ENCODE data around the gene SLC24A1. TPM values are rescaled to one million over a fixed set of nuclear protein-coding genes. Genes with fewer than 3 reads are reported as not detected.

Gene SLC24A1
- total and polyA plus RNA-seq, 2 of the 4 experiments (the other 2 are of a cell fraction), result 3.6 to 4.9 TPM

DNA sequence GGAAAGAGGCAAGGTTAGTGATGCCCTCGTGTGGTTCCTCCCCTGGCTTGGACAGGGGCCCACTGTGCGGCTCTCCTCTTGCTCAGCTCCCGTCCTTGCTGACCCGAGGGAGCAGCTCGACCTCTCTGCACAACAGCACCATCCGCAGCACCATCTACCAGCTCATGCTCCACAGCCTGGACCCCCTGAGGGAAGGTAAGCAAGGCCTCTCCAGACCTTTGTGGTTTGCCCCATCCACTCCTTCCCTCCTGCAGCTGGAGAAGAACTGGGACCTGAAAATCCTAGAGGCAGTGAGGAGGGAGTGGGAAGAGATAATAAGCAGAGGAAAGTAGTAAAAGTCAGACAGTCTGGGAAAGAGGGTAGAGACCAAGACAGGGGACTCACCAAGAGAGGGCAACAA lies 17.8 kb downstream of the SLC24A1 start:
- no TSS peak for BruUV-seq (replicated peaks)

More for the DNA sequence above, 17.8 kb downstream of the SLC24A1 start:
- H2AFZ ChIP-seq (replicated peaks; ENCODE audit: low read length, poor library complexity), result peak overlapping the region; percentile 26
- intact Hi-C loops (cut with micrococcal nuclease) (loop anchor here (2.0 to 10.0 kb wide), 2 partner anchors 217 to 645 kb away; no protein-coding TSS in a partner anchor), in situ Hi-C loops (cut with MboI; ENCODE audit: low sequenced_read_pairs) (no loop called here), dilution Hi-C loops (cut with HindIII; ENCODE audit: low sequenced_read_pairs, unreplicated experiment) (no loop called here)
- no CpG with 5 or more reads among the region's 6 CpGs for WGBS, 2 experiments (ENCODE audit: extremely low coverage in 2 of 2, insufficient read length in 1 of 2)
- ChIA-PET CTCF (interaction anchor here (0.7 to 1.0 kb wide), 2 partner anchors 152 to 179 kb away, joined by 3 read pairs; partner anchors contain the start of gene DENND4A), POLR2A (ENCODE audit: unreplicated experiment) (no interaction called here)
- H2AK5ac ChIP-seq (ENCODE audit: low read depth, low read length), result no peak overlapping the region
- no peak overlapping the region for H3K23ac ChIP-seq (ENCODE audit: low read depth, low read length)
- H3K4me2 ChIP-seq (ENCODE audit: low read depth, low read length), result no peak overlapping the region
- peaks cover 4% of the 10 kb centered on the region; the same call in 1 of the 2 replicates for H3K4me1 ChIP-seq (ENCODE audit: control insufficient read depth, insufficient read depth, low read length)
- DNase-seq (no peak), ATAC-seq (ENCODE audit: low read depth) (no peak)
- no peak overlapping the region for H3K4me3 ChIP-seq (ENCODE audit: insufficient read depth, low read depth, low read length)
- H3K9ac ChIP-seq (ENCODE audit: low read depth, low read length), result no peak overlapping the region
- H3K36me3 ChIP-seq (ENCODE audit: control insufficient read depth, insufficient read depth, low read length), result no peaks in the 10 kb centered on the region
- no peak for TF ChIP-seq POLR2A (IDR thresholded peaks at IDR 0.05; ENCODE audit: low read depth, low read length)
- TF ChIP-seq NFE2L2 (IDR thresholded peaks at IDR 0.05; ENCODE audit: low read depth, low read length), result no peak
- TF ChIP-seq, protein P1, sequence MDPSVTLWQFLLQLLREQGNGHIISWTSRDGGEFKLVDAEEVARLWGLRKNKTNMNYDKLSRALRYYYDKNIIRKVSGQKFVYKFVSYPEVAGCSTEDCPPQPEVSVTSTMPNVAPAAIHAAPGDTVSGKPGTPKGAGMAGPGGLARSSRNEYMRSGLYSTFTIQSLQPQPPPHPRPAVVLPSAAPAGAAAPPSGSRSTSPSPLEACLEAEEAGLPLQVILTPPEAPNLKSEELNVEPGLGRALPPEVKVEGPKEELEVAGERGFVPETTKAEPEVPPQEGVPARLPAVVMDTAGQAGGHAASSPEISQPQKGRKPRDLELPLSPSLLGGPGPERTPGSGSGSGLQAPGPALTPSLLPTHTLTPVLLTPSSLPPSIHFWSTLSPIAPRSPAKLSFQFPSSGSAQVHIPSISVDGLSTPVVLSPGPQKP (IDR thresholded peaks at IDR 0.05; ENCODE audit: borderline replicate concordance, low read depth, low read length), result no peak
- no peak for TF ChIP-seq FOS (IDR thresholded peaks at IDR 0.05; ENCODE audit: low read depth, low read length)
- TF ChIP-seq CHD1 (IDR thresholded peaks at IDR 0.05; ENCODE audit: low read depth, low read length), result no peak
- TF ChIP-seq MAFK (IDR thresholded peaks at IDR 0.05; ENCODE audit: low read depth, low read length), result no peak
- TF ChIP-seq RFX5 (IDR thresholded peaks at IDR 0.05; ENCODE audit: low read depth, low read length), result no peak
- TF ChIP-seq, protein P2, sequence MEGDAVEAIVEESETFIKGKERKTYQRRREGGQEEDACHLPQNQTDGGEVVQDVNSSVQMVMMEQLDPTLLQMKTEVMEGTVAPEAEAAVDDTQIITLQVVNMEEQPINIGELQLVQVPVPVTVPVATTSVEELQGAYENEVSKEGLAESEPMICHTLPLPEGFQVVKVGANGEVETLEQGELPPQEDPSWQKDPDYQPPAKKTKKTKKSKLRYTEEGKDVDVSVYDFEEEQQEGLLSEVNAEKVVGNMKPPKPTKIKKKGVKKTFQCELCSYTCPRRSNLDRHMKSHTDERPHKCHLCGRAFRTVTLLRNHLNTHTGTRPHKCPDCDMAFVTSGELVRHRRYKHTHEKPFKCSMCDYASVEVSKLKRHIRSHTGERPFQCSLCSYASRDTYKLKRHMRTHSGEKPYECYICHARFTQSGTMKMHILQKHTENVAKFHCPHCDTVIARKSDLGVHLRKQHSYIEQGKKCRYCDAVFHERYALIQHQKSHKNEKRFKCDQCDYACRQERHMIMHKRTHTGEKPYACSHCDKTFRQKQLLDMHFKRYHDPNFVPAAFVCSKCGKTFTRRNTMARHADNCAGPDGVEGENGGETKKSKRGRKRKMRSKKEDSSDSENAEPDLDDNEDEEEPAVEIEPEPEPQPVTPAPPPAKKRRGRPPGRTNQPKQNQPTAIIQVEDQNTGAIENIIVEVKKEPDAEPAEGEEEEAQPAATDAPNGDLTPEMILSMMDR (conservative IDR thresholded peaks at IDR 0.05; ENCODE audit: low read depth, low read length), result no peak
- TF ChIP-seq, protein P3, sequence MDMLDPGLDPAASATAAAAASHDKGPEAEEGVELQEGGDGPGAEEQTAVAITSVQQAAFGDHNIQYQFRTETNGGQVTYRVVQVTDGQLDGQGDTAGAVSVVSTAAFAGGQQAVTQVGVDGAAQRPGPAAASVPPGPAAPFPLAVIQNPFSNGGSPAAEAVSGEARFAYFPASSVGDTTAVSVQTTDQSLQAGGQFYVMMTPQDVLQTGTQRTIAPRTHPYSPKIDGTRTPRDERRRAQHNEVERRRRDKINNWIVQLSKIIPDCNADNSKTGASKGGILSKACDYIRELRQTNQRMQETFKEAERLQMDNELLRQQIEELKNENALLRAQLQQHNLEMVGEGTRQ (IDR thresholded peaks at IDR 0.05; ENCODE audit: low read depth, low read length), result no peak
- TF ChIP-seq MAZ (IDR thresholded peaks at IDR 0.05; ENCODE audit: borderline replicate concordance, low read depth, low read length), result no peak
- TF ChIP-seq RCOR1 (IDR thresholded peaks at IDR 0.05; ENCODE audit: insufficient replicate concordance, low read length), result no peak
- TF ChIP-seq MXI1 (IDR thresholded peaks at IDR 0.05; ENCODE audit: borderline replicate concordance, low read depth, low read length), result no peak
- no peak for TF ChIP-seq BHLHE40 (IDR thresholded peaks at IDR 0.05; ENCODE audit: low read depth, low read length)
- no peaks in the 10 kb centered on the region for H3K79me1 ChIP-seq (ENCODE audit: low read depth in 1 of 2, low read length in 2 of 2)
- no peak overlapping the region for H4K5ac ChIP-seq (ENCODE audit: low read depth, low read length)
- H4K91ac ChIP-seq (ENCODE audit: insufficient read depth, low read depth, low read length), result no peak overlapping the region
- H2BK20ac ChIP-seq (ENCODE audit: low read depth, low read length), result no peak overlapping the region
- H3K9me3 ChIP-seq (ENCODE audit: control insufficient read depth, insufficient read depth, low read length), result no peaks in the 10 kb centered on the region
- H2BK120ac ChIP-seq (ENCODE audit: low read depth, low read length), result no peak overlapping the region
- no peak overlapping the region for H3K27ac ChIP-seq (ENCODE audit: insufficient read depth, low read length)
- no peak overlapping the region for H3K14ac ChIP-seq (replicated peaks; ENCODE audit: low read depth, low read length)
- H2BK5ac ChIP-seq (ENCODE audit: low read depth, low read length, poor library complexity, severe bottlenecking), result no peak overlapping the region
- no peak overlapping the region for H4K8ac ChIP-seq (ENCODE audit: low read depth in 2 of 2, low read length in 2 of 2)
- no peak overlapping the region for H3K18ac ChIP-seq (ENCODE audit: low read depth, low read length)
- no peaks in the 10 kb centered on the region for H3K27me3 ChIP-seq (ENCODE audit: control insufficient read depth, insufficient read depth, low read length)
- H4K20me1 ChIP-seq (ENCODE audit: insufficient read depth, low read length), result 0 out of 2 replicates have a peak, but pooled peaks cover 3% of the 10 kb centered on the region
- no peak overlapping the region for H2AK9ac ChIP-seq (replicated peaks; ENCODE audit: low read depth, low read length, poor library complexity)
- H2BK15ac ChIP-seq (ENCODE audit: low read depth, low read length), result no peak overlapping the region
- no peak overlapping the region for H3K4ac ChIP-seq (ENCODE audit: low read depth, low read length)
- no peak overlapping the region for H3K56ac ChIP-seq (ENCODE audit: extremely low read depth, insufficient read depth, low read length)
- no peaks in the 10 kb centered on the region for H3K9me1 ChIP-seq (ENCODE audit: insufficient read depth, low read length)
